Glutamatergic neuron (in vitro differentiated cells): ENCODE data around the gene PLD6. TPM values are rescaled to one million over a fixed set of nuclear protein-coding genes. Genes with fewer than 3 reads are reported as not detected.

Experiments used
- DNase-seq: peaks from one replicate; pipeline ENCODE4 v3.0.0; 2022
- H3K27ac Mint-ChIP-seq: one replicate; pipeline ENCODE4 v1.8.0; 2020; ENCODE audit warnings: mild to moderate bottlenecking, mixed read lengths, inconsistent platforms; ENCODE audit not compliant: unreplicated experiment
- H3K27me3 Mint-ChIP-seq: one replicate; pipeline ENCODE4 v1.8.0; 2020; ENCODE audit warnings: mild to moderate bottlenecking, moderate library complexity, mixed read lengths, inconsistent platforms; ENCODE audit not compliant: unreplicated experiment
- H3K36me3 Mint-ChIP-seq: one replicate; pipeline ENCODE4 v1.8.0; 2020; ENCODE audit warnings: mild to moderate bottlenecking, mixed read lengths, inconsistent platforms; ENCODE audit not compliant: unreplicated experiment
- H3K4me1 Mint-ChIP-seq: one replicate; pipeline ENCODE4 v1.8.0; 2020; ENCODE audit warnings: mild to moderate bottlenecking, low read depth, mixed read lengths, inconsistent platforms; ENCODE audit not compliant: unreplicated experiment
- H3K4me3 Mint-ChIP-seq: one replicate; pipeline ENCODE4 v1.8.0; 2020; ENCODE audit warnings: mild to moderate bottlenecking, mixed read lengths, inconsistent platforms; ENCODE audit not compliant: unreplicated experiment
- H3K9me3 Mint-ChIP-seq: one replicate; pipeline ENCODE4 v1.8.0; 2020; ENCODE audit warnings: mild to moderate bottlenecking, moderate library complexity, mixed read lengths, inconsistent platforms; ENCODE audit not compliant: unreplicated experiment
- total RNA-seq: library from RNA; stranded (reverse); fragmentation: NEBNext Ultra II Directional; extraction: Animal tissue kit (Norgen Biotek cat#: 25700); gene quantifications from one replicate; pipeline ENCODE4 v1.2.1, GENCODE V29; 2021; ENCODE audit not compliant: unreplicated experiment
- TF ChIP-seq, protein P1 (sequence below): fragments of 200-600 bp; sonication (generic); IDR thresholded peaks from one replicate; pipeline ENCODE4 v1.5.0; 2021; ENCODE audit not compliant: partially characterized antibody, unreplicated experiment

Gene PLD6
- total RNA-seq, 1 donor from 2014 or later, result 1.1 TPM

DNA sequence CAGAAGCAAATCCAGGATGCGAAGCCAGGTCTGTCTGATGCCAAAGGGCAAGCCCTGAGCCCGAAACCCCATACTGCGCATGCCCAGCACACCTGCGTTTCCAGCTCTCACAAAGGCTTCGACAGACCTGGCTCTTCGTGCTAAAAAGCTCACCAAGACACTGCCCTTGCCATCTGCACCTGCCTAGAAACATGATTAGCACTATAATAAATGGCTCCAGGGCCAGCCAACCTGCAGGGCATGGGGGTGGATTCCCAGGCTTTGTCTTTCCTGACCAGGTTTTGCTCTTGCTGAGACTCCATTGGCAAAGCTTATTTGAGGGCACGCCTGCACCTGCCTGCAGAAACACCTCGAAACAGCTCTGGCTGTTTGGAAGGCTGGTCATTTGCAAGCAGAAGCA, 14.4 kb upstream of the PLD6 start:
- Mint-ChIP-seq H3K4me3 (no peak overlapping the region), H3K36me3 (peaks cover 14% of the 10 kb centered on the region), H3K4me1 (peaks cover 42% of the 10 kb centered on the region), H3K27me3 (peaks cover 28% of the 10 kb centered on the region), H3K9me3 (peaks cover 20% of the 10 kb centered on the region), H3K27ac (peak overlapping the region; percentile 99)
- DNase-seq, result no peak
- TF ChIP-seq, protein P1, sequence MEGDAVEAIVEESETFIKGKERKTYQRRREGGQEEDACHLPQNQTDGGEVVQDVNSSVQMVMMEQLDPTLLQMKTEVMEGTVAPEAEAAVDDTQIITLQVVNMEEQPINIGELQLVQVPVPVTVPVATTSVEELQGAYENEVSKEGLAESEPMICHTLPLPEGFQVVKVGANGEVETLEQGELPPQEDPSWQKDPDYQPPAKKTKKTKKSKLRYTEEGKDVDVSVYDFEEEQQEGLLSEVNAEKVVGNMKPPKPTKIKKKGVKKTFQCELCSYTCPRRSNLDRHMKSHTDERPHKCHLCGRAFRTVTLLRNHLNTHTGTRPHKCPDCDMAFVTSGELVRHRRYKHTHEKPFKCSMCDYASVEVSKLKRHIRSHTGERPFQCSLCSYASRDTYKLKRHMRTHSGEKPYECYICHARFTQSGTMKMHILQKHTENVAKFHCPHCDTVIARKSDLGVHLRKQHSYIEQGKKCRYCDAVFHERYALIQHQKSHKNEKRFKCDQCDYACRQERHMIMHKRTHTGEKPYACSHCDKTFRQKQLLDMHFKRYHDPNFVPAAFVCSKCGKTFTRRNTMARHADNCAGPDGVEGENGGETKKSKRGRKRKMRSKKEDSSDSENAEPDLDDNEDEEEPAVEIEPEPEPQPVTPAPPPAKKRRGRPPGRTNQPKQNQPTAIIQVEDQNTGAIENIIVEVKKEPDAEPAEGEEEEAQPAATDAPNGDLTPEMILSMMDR, result no peak

DNA sequence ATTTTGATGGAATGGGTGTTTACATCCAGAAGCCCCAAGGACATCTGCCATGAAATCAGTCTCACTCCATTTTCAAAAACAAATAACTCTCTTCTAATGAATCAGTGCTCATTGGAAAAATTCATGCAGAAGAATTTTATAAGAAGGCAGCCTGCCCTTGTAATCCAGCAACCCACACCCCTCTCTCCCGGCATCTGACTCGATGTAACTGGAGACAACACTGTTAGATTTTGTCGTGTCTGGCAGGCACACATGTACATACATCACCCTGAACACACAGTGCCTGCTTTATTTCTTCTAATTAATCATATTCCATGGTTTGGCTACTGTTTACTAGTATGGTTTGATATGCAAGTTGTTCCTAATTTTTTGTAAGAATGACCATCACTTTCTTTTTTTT, 11.9 kb upstream of the PLD6 start:
- TF ChIP-seq, protein P1, result no peak
- no peak for DNase-seq
- peak overlapping the region; percentile 34 for H3K27ac Mint-ChIP-seq
- peaks cover 4% of the 10 kb centered on the region for H3K36me3 Mint-ChIP-seq
- H3K9me3 Mint-ChIP-seq, result peaks cover 15% of the 10 kb centered on the region
- peaks cover 33% of the 10 kb centered on the region for H3K4me1 Mint-ChIP-seq
- H3K27me3 Mint-ChIP-seq, result peaks cover 20% of the 10 kb centered on the region
- peak overlapping the region; percentile 30 for H3K4me3 Mint-ChIP-seq

DNA sequence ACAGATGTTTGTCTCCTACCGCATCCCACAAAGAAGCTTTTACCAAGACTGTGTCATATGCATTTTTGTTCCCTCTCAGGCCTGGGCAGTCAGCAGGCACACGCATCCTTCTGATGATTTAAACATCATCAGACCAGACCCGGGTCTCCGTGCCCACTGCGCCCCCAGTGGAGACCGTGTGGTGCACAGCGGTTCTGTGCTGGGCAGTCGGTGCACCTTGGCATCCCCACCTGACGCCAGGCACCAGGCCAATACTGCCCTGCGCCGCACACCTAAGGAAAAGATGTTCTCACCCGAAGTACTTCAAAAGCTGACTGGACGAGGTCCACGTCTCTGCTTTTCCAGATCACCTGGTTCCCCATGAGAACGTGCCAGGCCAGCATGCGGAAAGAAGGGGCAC, 10.6 kb upstream of the PLD6 start:
- Mint-ChIP-seq H3K36me3 (peaks cover 4% of the 10 kb centered on the region), H3K27ac (peak overlapping the region; percentile 66)

DNA sequence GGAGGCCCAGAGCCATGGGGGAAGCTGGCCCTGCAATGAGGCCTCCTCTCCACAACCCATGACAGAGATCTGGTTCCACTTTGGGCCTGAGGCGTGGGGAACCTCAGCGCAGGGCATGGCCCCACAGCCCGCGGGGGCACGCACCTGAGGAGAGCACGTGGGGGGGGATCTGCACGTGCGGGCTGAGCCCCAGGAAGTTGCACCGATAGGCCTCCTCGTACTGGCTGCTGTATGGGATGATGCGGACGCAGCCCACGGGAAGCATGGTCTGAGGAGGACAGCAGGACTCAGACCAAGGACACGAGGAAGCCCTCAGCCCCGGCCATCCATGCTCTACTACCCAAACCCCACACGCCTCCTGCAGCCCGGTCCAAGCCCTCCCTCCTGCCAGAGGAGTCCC, 10.1 kb upstream of the PLD6 start:
- H3K9me3 Mint-ChIP-seq, result peaks cover 10% of the 10 kb centered on the region
- no peak for DNase-seq
- H3K36me3 Mint-ChIP-seq, result peaks cover 3% of the 10 kb centered on the region
- H3K4me1 Mint-ChIP-seq, result peaks cover 20% of the 10 kb centered on the region
- peaks cover 15% of the 10 kb centered on the region for H3K27me3 Mint-ChIP-seq
- TF ChIP-seq, protein P1, result no peak
- no peak overlapping the region for H3K4me3 Mint-ChIP-seq
- no peak overlapping the region for H3K27ac Mint-ChIP-seq

More for the DNA sequence above, 10.6 kb upstream of the PLD6 start:
- TF ChIP-seq, protein P1, result no peak
- Mint-ChIP-seq H3K9me3 (peaks cover 10% of the 10 kb centered on the region), H3K4me1 (peaks cover 24% of the 10 kb centered on the region), H3K4me3 (no peak overlapping the region), H3K27me3 (peaks cover 16% of the 10 kb centered on the region)
- no peak for DNase-seq

DNA sequence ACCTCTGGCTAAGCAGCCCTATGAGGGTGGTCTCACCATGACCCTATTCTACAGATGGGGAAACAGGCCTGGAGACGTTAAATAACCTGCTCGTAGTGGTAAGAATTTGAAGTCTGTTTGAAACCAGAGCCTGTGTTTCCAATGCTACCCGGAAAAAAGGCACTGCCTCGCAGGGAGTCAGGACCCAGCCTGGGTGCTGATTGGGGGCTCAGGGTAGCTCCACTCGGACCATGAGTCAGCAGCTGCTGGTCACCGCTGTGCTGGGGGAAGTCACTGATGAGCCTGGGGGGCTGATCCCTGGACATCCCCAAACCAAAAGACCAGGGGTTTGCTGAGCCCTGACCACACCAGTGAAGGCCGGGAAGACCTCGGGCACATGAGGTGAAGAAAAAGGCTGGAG, 9.4 kb upstream of the PLD6 start:
- no peak overlapping the region for H3K4me3 Mint-ChIP-seq
- TF ChIP-seq, protein P1, result no peak
- peaks cover 7% of the 10 kb centered on the region for H3K9me3 Mint-ChIP-seq
- no peak overlapping the region for H3K27ac Mint-ChIP-seq
- no peak for DNase-seq
- H3K27me3 Mint-ChIP-seq, result peaks cover 12% of the 10 kb centered on the region
- no peaks in the 10 kb centered on the region for H3K36me3 Mint-ChIP-seq
- peaks cover 14% of the 10 kb centered on the region for H3K4me1 Mint-ChIP-seq
